Adipocyte (in vitro differentiated cells): ENCODE results near the gene PLEKHA5.
A peak's percentile ranks its signal among the peaks of the same experiment; 100 is the strongest.

Experiments used
- DNase-seq: peaks from one replicate; pipeline ENCODE4 v3.0.0-alpha.2; 2015; ENCODE audit warnings: low read depth
- H3K27me3 ChIP-seq: replicated peaks from 2 replicates; pipeline ENCODE4 v1.7.0; 2013; ENCODE audit warnings: mild to moderate bottlenecking, low read length, moderate library complexity; ENCODE audit not compliant: control insufficient read depth, insufficient read depth
- H3K36me3 ChIP-seq: 2 replicates; pipeline ENCODE4 v1.7.0; 2013; ENCODE audit warnings: low read length, mild to moderate bottlenecking, moderate library complexity; ENCODE audit not compliant: control insufficient read depth, insufficient read depth, severe bottlenecking
- H3K4me1 ChIP-seq: 2 replicates; pipeline ENCODE4 v1.7.0; 2013; ENCODE audit warnings: mild to moderate bottlenecking, low read length, moderate library complexity; ENCODE audit not compliant: control insufficient read depth, insufficient read depth
- H3K4me3 ChIP-seq: 2 replicates; pipeline ENCODE4 v1.7.0; 2013; ENCODE audit warnings: mild to moderate bottlenecking, low read length, moderate library complexity
- H3K9ac ChIP-seq: 2 replicates; pipeline ENCODE4 v1.7.0; 2013; ENCODE audit warnings: mild to moderate bottlenecking, low read length, moderate library complexity
- H3K9me3 ChIP-seq: 2 replicates; pipeline ENCODE4 v1.7.0; 2013; ENCODE audit warnings: mild to moderate bottlenecking, low read length, moderate library complexity; ENCODE audit not compliant: control insufficient read depth

Gene PLEKHA5

DNA sequence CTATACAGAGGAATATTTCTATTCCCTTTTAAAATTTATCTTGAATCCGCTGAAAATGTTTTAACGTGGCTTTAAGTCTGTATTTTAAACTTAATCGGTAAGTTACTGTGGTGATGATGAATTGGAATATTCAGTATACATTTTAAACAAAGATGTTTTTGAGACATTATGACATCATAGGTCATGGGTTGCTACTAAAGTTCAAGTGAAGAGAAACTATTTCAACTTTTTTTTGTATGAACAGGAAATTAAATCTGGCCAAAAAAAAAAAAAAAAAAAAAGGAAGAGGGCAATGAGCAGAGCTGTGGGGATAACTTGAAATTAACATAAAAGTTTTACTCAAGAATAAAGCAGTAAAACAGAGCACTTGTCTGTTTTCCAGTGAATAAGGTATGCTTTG is 109.0 kb downstream of the PLEKHA5 start:
- H3K9me3 ChIP-seq, result no peaks in the 10 kb centered on the region
- H3K27me3 ChIP-seq, result no peaks in the 10 kb centered on the region
- DNase-seq, result no peak
- peaks cover 54% of the 10 kb centered on the region for H3K4me1 ChIP-seq
- H3K9ac ChIP-seq, result no peak overlapping the region
- no peak overlapping the region for H3K4me3 ChIP-seq
- H3K36me3 ChIP-seq, result no peaks in the 10 kb centered on the region

DNA sequence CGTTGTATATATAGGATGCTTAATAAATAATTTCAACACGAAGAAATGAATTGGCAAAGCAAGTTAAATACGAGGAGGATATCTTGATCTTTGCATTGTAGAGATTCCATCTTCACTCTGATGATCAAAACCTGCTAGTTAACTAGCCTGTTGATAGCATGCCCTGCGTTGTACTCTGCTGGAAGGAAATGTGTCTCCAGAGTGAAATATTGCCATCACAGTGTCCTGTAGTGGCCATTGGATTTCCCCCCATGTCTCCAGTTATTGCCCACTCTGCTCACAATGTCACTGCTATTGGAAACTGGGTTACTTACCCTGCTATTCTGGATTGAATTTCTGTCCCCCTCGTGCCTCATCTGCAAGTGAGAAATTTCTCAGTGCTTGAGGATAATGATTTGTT is 109.6 kb downstream of the PLEKHA5 start:
- DNase-seq, result no peak
- no peaks in the 10 kb centered on the region for H3K9me3 ChIP-seq
- no peak overlapping the region for H3K9ac ChIP-seq
- no peak overlapping the region for H3K4me3 ChIP-seq
- no peaks in the 10 kb centered on the region for H3K36me3 ChIP-seq
- H3K27me3 ChIP-seq, result no peaks in the 10 kb centered on the region
- peaks cover 54% of the 10 kb centered on the region for H3K4me1 ChIP-seq

GRCh38 chr12:19239616-19240234 is 110.2 kb downstream of the PLEKHA5 start:
- H3K9me3 ChIP-seq, result no peaks in the 10 kb centered on the region
- H3K4me1 ChIP-seq, result peaks cover 51% of the 10 kb centered on the region
- no peaks in the 10 kb centered on the region for H3K27me3 ChIP-seq
- peak overlapping the region; percentile 37 for H3K9ac ChIP-seq
- no peaks in the 10 kb centered on the region for H3K36me3 ChIP-seq
- peak overlapping the region; percentile 54 for H3K4me3 ChIP-seq
- DNase-seq, result peak; percentile 65

DNA sequence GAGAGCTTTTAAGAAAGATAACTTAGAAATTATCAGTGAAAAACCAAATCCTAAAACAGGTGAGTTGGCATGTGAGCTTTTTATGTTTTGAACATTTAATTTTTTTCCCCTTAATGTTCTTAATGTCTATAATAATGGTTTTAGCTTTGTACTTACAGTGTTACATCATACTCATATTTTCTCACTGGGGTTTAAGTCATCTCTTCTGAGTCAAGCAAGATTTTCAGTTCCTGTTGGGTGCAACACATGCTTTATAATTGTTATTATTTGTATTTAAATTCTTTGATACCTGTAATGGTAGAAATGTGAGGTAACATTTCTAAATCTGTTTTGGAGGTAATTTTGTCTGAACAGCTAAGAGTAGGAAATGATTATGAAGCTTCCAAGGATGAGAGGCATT is 113.0 kb downstream of the PLEKHA5 start:
- H3K4me3 ChIP-seq, result no peak overlapping the region
- H3K9me3 ChIP-seq, result no peaks in the 10 kb centered on the region
- H3K4me1 ChIP-seq, result peaks cover 31% of the 10 kb centered on the region
- H3K36me3 ChIP-seq, result no peaks in the 10 kb centered on the region
- no peak for DNase-seq
- no peaks in the 10 kb centered on the region for H3K27me3 ChIP-seq
- H3K9ac ChIP-seq, result no peak overlapping the region

- no peaks in the 10 kb centered on the region for H3K27me3 ChIP-seq
- no peak for DNase-seq
- H3K9ac ChIP-seq, result no peak overlapping the region
Observed at GRCh38 chr12:19243551-19243950, 114.0 kb downstream of the PLEKHA5 start.

DNA sequence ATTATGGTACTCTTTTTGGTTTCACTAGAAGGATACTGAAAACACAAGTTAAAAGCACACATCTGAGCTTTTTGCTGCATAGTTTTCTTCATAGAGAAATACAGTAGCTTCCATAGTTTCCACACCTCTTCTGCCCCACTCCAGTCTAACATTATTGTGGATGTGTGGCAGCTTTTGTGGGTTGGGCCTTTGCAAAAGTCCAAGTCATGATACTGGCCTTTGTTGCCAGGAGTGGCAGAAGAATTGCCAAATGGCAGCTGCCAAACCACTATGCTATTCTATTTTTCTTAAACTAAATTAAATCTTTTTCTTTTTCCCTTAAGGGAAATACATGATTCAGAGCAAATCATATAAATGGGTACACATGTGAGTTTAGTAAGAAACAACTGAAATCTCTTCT is 114.8 kb downstream of the PLEKHA5 start:
- no peaks in the 10 kb centered on the region for H3K36me3 ChIP-seq
- H3K9me3 ChIP-seq, result no peaks in the 10 kb centered on the region
- no peak overlapping the region for H3K9ac ChIP-seq
- DNase-seq, result no peak
- no peak overlapping the region for H3K4me3 ChIP-seq
- peaks cover 27% of the 10 kb centered on the region for H3K4me1 ChIP-seq
- H3K27me3 ChIP-seq, result no peaks in the 10 kb centered on the region

More at GRCh38 chr12:19243551-19243950, 114.0 kb downstream of the PLEKHA5 start:
- no peaks in the 10 kb centered on the region for H3K36me3 ChIP-seq
- H3K4me3 ChIP-seq, result no peak overlapping the region
- no peaks in the 10 kb centered on the region for H3K9me3 ChIP-seq
- peaks cover 31% of the 10 kb centered on the region for H3K4me1 ChIP-seq

- Histone ChIP-seq H3K9me3 (no peaks in the 10 kb centered on the region), H3K27me3 (no peaks in the 10 kb centered on the region), H3K4me1 (peaks cover 25% of the 10 kb centered on the region), H3K9ac (no peak overlapping the region), H3K36me3 (no peaks in the 10 kb centered on the region), H3K4me3 (no peak overlapping the region)
- no peak for DNase-seq
Observed at GRCh38 chr12:19245106-19245505, 115.6 kb downstream of the PLEKHA5 start.

GRCh38 chr12:19245666-19246065 is 116.1 kb downstream of the PLEKHA5 start:
- Histone ChIP-seq H3K9ac (no peak overlapping the region), H3K9me3 (no peaks in the 10 kb centered on the region), H3K4me3 (no peak overlapping the region), H3K4me1 (peaks cover 21% of the 10 kb centered on the region), H3K27me3 (no peaks in the 10 kb centered on the region), H3K36me3 (no peaks in the 10 kb centered on the region)
- no peak for DNase-seq

DNA sequence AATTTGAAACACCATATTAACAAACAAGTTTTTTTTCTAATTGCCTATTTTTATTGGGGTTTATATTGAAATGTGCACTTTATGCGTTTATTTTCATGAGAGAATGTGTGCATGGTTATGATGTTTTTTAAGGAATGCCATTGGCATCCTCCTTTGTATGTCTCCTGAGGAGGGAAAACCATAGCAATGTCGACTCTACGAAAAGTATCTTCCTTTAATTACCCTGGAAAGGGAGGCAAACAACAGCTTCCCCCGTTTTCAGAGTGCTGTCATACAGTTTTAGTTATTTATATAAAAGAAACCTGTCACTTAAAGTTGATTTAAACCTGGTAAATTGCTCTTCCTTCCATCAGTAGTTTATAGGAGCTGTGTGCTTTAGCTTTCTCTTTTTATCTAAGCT is 117.4 kb downstream of the PLEKHA5 start:
- Histone ChIP-seq H3K27me3 (no peaks in the 10 kb centered on the region), H3K36me3 (no peaks in the 10 kb centered on the region), H3K9me3 (no peaks in the 10 kb centered on the region), H3K9ac (no peak overlapping the region), H3K4me3 (no peak overlapping the region), H3K4me1 (peaks cover 19% of the 10 kb centered on the region)
- no peak for DNase-seq

DNA sequence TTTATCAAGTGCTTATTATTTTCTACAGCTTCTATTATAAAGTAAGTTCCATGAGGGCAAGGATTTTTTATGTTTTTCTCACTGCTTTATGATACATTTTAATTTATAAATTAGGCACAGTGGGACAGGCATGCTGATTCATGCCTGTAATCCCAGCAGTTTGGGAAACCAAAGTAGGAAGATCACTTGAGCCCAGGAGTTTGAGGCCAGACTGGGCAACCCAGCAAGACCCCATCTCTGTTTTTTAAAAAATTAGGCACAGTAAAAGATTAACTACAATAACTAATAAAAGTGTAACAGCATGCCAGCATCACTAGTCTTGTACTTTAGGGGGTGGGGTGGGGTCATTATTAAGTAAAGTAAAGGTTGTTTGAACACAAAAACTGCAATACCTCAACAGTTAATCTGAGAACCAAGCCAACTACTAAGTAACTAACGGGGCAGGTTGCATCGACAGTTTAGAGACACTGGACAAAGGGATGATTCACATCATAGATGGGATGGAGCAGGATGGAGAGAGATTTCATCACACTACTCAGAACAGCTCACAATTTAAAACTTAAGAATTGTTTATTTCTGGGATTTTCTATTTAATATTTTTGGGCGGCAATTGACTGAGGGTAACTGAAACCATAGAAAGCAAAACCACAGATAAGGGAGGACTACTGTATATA is 119.5 kb downstream of the PLEKHA5 start:
- peak; percentile 36 for DNase-seq
- peaks cover 3% of the 10 kb centered on the region for H3K4me1 ChIP-seq
- no peak overlapping the region for H3K4me3 ChIP-seq
- no peaks in the 10 kb centered on the region for H3K27me3 ChIP-seq
- H3K9me3 ChIP-seq, result no peaks in the 10 kb centered on the region
- H3K9ac ChIP-seq, result no peak overlapping the region
- no peaks in the 10 kb centered on the region for H3K36me3 ChIP-seq

- Histone ChIP-seq H3K27me3 (no peaks in the 10 kb centered on the region), H3K36me3 (no peaks in the 10 kb centered on the region), H3K9ac (no peak overlapping the region), H3K4me1 (no peaks in the 10 kb centered on the region), H3K4me3 (no peak overlapping the region), H3K9me3 (no peaks in the 10 kb centered on the region)
- DNase-seq, result no peak
Observed at GRCh38 chr12:19251481-19252132, 122.1 kb downstream of the PLEKHA5 start.
